ENCODE data around the gene ZCCHC3.

The ZCCHC3 gene

GRCh38 chr20:325045-325888 lies 27.9 kb downstream of the ZCCHC3 start, which contains the start of gene SOX12:
Gene SOX12, plus strand, starts transcription at chr20:325552. Its CDS starts 373 bp downstream, at chr20:325925.
- H3K4me3 ChIP-seq (ENCODE audit: control insufficient read depth, low read depth, low read length): peak within 1 kb of the TSS; percentile 79
- no peak for TF ChIP-seq CTCF (conservative IDR thresholded peaks at IDR 0.05; ENCODE audit: control insufficient read depth, insufficient read depth, low read depth, low read length)
- DNase-seq (ENCODE audit: low read depth): peak; percentile 84

GRCh38 chr20:325889-326644 lies 28.7 kb downstream of the ZCCHC3 start:
- H3K4me3 ChIP-seq (ENCODE audit: control insufficient read depth, low read depth, low read length): peak overlapping the region; percentile 79
- peak; percentile 59 for DNase-seq (ENCODE audit: low read depth)
- TF ChIP-seq CTCF (conservative IDR thresholded peaks at IDR 0.05; ENCODE audit: control insufficient read depth, insufficient read depth, low read depth, low read length): no peak

DNA sequence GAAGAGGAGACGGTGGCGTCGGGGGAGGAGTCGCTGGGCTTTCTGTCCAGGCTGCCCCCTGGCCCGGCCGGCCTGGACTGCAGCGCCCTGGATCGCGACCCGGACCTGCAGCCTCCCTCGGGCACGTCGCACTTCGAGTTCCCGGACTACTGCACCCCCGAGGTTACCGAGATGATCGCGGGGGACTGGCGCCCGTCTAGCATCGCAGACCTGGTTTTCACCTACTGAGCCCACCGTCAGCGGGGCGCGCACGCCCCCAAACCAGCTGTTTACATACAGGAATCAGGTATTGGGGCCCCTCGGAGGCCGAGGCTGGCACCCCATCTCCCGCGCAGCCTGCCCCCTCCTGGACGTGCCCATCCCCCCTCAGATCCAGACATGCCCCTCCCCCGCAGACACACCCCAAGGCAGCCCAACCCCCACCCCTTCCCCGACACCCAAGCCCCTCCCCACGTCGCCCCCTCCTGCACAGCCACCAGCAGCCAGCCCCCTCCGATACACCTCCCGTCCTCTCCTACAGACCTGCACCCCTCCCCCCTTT lies 29.3 kb downstream of the ZCCHC3 start:
- DNase-seq (ENCODE audit: low read depth): no peak
- TF ChIP-seq CTCF (conservative IDR thresholded peaks at IDR 0.05; ENCODE audit: control insufficient read depth, insufficient read depth, low read depth, low read length): no peak
- H3K4me3 ChIP-seq (ENCODE audit: control insufficient read depth, low read depth, low read length): peak overlapping the region; percentile 79

DNA sequence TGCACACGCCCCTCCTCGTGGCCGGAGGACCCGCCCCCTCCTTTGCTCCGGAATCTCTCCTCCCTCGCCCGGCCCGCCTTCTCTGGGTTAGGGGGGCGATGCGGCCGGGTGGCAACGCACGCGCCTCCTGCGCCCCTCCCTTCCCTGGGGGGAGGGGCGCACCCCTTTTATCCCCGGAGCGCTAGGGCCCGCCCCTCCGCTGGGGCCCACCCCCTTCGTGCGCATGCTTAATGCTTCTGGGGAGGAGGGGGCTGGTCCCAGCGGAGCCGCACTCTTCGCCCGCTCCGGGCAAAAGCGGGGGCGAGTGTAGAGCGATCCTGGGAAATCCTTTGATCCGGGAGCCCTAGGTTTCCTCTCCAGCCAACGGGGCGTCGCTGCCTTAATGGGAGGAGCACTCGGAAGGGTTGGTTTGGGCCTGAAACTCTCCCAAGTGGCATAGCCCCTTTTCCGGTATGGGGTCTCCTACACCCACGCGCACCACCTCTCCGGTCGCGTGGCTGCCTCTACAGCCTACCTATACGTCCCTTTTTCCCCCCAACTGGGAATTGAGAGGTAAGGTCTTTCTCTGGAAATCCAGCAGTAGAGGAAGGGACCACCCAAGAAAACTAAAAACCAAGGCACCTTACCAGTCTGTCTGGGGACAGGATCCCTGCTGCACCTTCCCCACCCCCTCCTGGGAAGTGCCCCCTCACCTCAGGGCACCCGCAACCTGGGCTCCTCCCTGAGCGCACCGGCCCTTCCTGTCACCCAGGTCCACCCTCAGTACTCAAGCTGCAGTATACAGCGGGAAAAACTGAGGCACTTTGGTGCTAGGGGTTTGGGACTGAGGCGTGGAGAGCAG lies 30.0 kb downstream of the ZCCHC3 start:
- peak overlapping the region; percentile 79 for H3K4me3 ChIP-seq (ENCODE audit: control insufficient read depth, low read depth, low read length)
- TF ChIP-seq CTCF (conservative IDR thresholded peaks at IDR 0.05; ENCODE audit: control insufficient read depth, insufficient read depth, low read depth, low read length): no peak
- peak; percentile 90 for DNase-seq (ENCODE audit: low read depth)

DNA sequence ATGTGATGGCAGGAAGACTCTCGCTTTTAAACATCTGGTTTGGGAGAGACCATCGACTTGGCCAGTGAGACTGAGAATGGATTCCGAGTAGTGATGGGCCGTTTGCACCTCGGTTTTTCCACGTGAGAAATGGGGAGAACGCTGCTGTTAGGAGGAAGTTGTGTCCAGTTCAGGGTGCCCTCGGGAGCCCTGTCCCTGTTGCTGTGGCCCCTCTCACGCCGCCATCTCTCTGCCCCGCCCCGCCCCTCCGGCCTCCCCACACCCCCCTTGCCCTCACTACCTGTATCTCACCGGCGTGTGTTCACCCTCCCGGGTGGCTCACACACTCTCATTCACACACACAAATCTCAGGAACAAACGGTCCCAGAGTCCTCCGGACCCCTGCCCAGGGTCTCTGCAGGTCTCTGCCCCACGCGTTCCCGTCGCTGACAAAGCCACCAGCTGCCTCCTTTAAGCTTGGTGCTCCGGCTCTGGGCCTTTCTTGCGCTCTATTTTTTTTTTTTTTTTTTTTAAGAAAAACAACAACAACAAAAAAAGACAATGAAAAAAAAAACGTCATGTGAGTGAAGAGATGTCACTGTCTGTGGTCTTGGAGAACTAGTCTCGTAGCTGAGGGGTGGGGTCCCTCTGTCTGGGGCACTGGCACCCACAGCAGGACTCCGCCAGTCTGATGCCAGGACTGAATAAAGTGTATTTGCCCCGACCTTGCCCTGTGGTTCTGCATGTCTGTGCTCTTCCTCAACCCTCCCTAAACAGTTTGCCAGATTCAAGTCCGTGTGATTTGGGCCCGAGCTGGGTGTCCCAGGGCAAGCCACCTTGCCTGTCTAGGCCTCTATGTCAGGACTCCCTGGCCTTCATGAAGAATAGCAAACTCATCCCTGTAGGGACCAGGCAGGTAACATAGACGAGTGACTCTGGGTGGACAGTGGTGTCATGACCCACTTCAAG lies 30.9 kb downstream of the ZCCHC3 start:
- peak overlapping the region; percentile 79 for H3K4me3 ChIP-seq (ENCODE audit: control insufficient read depth, low read depth, low read length)
- DNase-seq (ENCODE audit: low read depth): peak; percentile 35
- TF ChIP-seq CTCF (conservative IDR thresholded peaks at IDR 0.05; ENCODE audit: control insufficient read depth, insufficient read depth, low read depth, low read length): no peak
